GM12878 (cell line): Measurements from ENCODE around the gene WNT8A. TPM values are rescaled to one million over a fixed set of nuclear protein-coding genes. Genes with fewer than 3 reads are reported as not detected.

Experiments
- ATAC-seq: fragments of 200-7000 bp; cut with Tn5 transposase; 3 replicates; pipeline ENCODE4 v1.9.1; 2020; ENCODE audit warnings: mild to moderate bottlenecking, moderate library complexity
- BruUV-seq: library from RNA; stranded (reverse); fragments of 400-500 nt; replicated peaks from 2 replicates; lab custom pipeline; 2021; lab: Mats Ljungman, UMichigan
- CTCF ChIA-PET: fragments of 300-600 bp; sonication (Branson Sonifier 250); formaldehyde crosslinking; extraction: SDS; loops from one replicate; lab custom pipeline; 2021; ENCODE audit warnings: inconsistent platforms; lab: Yijun Ruan, JAX
- POLR2A ChIA-PET: fragments of 350-600 bp; formaldehyde crosslinking; extraction: SDS; loops from one replicate; lab custom pipeline; 2021; ENCODE audit warnings: inconsistent platforms; lab: Charles Lee
- RAD21 ChIA-PET: fragments of 300-600 bp; sonication (Branson Sonifier 250); formaldehyde crosslinking; loops from one replicate; lab custom pipeline; 2023; ENCODE audit warnings: antibody characterized with exemption; ENCODE audit not compliant: unreplicated experiment; lab: Charles Lee
- SMC1A ChIA-PET: fragments of 300-600 bp; sonication (Branson Sonifier 250); formaldehyde crosslinking; loops from one replicate; lab custom pipeline; 2023; ENCODE audit not compliant: unreplicated experiment, uncharacterized antibody; lab: Charles Lee
- DNase-seq: peaks from one replicate; pipeline ENCODE4 v3.0.0-alpha.2; 2011; ENCODE audit warnings: low read depth, low spot score
- FAIRE-seq: peaks from 3 replicates; lab custom pipeline; 2011; peaks lifted over from hg19 to GRCh38; lab: Jason Lieb, UNC
- H2AFZ ChIP-seq: 2 replicates; pipeline ENCODE4 v1.6.0; 2011; ENCODE audit warnings: low read depth, low read length, control low read depth; ENCODE audit not compliant: control insufficient read depth
- H3K27ac ChIP-seq: 2 replicates; pipeline ENCODE4 v1.5.1; 2011; ENCODE audit warnings: control low read depth; ENCODE audit not compliant: control insufficient read depth, insufficient read depth
- H3K27me3 ChIP-seq, 2 experiments: replicated peaks in 1 of 2; 2 replicates each; pipeline versions ENCODE4 v1.6.0 to v1.6.1; 2011; ENCODE audit warnings: low read length in 1 of 2; ENCODE audit not compliant: control insufficient read depth in 2 of 2, insufficient read depth in 2 of 2
- H3K36me3 ChIP-seq, 2 experiments: 2 replicates each; pipeline ENCODE4 v1.5.1; 2011; ENCODE audit warnings: low read length in 1 of 2; ENCODE audit not compliant: control insufficient read depth in 2 of 2, insufficient read depth in 2 of 2
- H3K4me1 ChIP-seq: 2 replicates; pipeline ENCODE4 v1.6.1; 2011; ENCODE audit warnings: mild to moderate bottlenecking, low read length, moderate library complexity, mixed read lengths; ENCODE audit not compliant: control insufficient read depth, insufficient read depth
- H3K4me2 ChIP-seq: 2 replicates; pipeline ENCODE4 v1.6.0; 2011; ENCODE audit warnings: control low read depth; ENCODE audit not compliant: control insufficient read depth, insufficient read depth
- H3K4me3 ChIP-seq: fragments of 200-600 bp; sonication (generic); 2 replicates; pipeline ENCODE4 v1.5.1; 2016
- H3K79me2 ChIP-seq: 2 replicates; pipeline ENCODE4 v1.6.0; 2011; ENCODE audit warnings: low read length; ENCODE audit not compliant: control insufficient read depth, insufficient read depth
- H3K9ac ChIP-seq: 2 replicates; pipeline ENCODE4 v1.8.0; 2011; ENCODE audit warnings: low read length, control low read depth, mixed read lengths; ENCODE audit not compliant: control insufficient read depth, insufficient read depth
- H3K9me3 ChIP-seq: replicated peaks from 3 replicates; pipeline ENCODE4 v1.5.1; 2011; ENCODE audit warnings: mild to moderate bottlenecking, low read length; ENCODE audit not compliant: control insufficient read depth, insufficient read depth
- H4K20me1 ChIP-seq: 2 replicates; pipeline ENCODE4 v1.6.0; 2011; ENCODE audit not compliant: control insufficient read depth, insufficient read depth
- CHD2 ChIP-seq: IDR thresholded peaks from 2 replicates; pipeline ENCODE4 v1.6.1; 2011; ENCODE audit warnings: low read depth, low read length, improper control_type of control experiment, borderline replicate concordance
- CHD4 ChIP-seq: fragments of 200-600 bp; sonication (generic); IDR thresholded peaks from 2 replicates; pipeline ENCODE4 v1.6.1; 2016; ENCODE audit warnings: mild to moderate bottlenecking
- EED ChIP-seq: sonication (generic); IDR thresholded peaks from 2 replicates; pipeline ENCODE4 v1.6.1; 2016; ENCODE audit warnings: antibody characterized with exemption, low read depth
- ESRRA ChIP-seq: IDR thresholded peaks from 2 replicates; pipeline ENCODE4 v1.6.1; 2012; ENCODE audit warnings: mild to moderate bottlenecking, low read length, improper control_type of control experiment
- FOS ChIP-seq: IDR thresholded peaks from 3 replicates; pipeline ENCODE4 v1.6.1; 2011; ENCODE audit warnings: borderline replicate concordance; ENCODE audit not compliant: insufficient read length; ENCODE audit errors: extremely low read depth
- HDGF ChIP-seq: fragments of 450-650 bp; IDR thresholded peaks from 2 replicates; pipeline ENCODE4 v1.6.1; 2016; ENCODE audit warnings: antibody characterized with exemption
- POLR2A ChIP-seq: IDR thresholded peaks from 2 replicates; pipeline ENCODE4 v1.6.1; 2011; ENCODE audit warnings: low read depth, mild to moderate bottlenecking, low read length
- RAD51 ChIP-seq: fragments of 450-650 bp; IDR thresholded peaks from 2 replicates; pipeline ENCODE4 v1.6.1; 2016; ENCODE audit warnings: moderate library complexity, mild to moderate bottlenecking, inconsistent platforms
- RELB ChIP-seq: fragments of 450-650 bp; IDR thresholded peaks from 2 replicates; pipeline ENCODE4 v1.6.1; 2017; ENCODE audit warnings: low read depth, mild to moderate bottlenecking, moderate library complexity
- SRF ChIP-seq, 2 experiments: IDR thresholded peaks; 2 replicates each; pipeline ENCODE4 v1.6.1; 2011; ENCODE audit warnings: low read depth in 2 of 2, low read length in 2 of 2, mild to moderate bottlenecking in 1 of 2, moderate library complexity in 1 of 2
- WGBS: methylation state at CpG from one replicate; pipeline ENCODE4 v1.1.6; 2016; ENCODE audit warnings: low lambda C conversion rate; ENCODE audit not compliant: insufficient replicate concordance, insufficient coverage; ENCODE audit errors: missing lambda C conversion rate; 5-methylcytosine and 5-hydroxymethylcytosine counted together
- in situ Hi-C: fragments of 300-500 bp; cut with MboI; formaldehyde crosslinking; loops from 9 replicates; pipeline ENCODE4 v1.14.3; 2018; ENCODE audit warnings: mixed read lengths
- intact Hi-C: fragments of 100-400 bp; cut with micrococcal nuclease; formaldehyde crosslinking; loops from one replicate; pipeline ENCODE4 v1.14.2; 2022; ENCODE audit not compliant: unreplicated experiment
- polyA plus RNA-seq, 11 experiments: library from polyadenylated mRNA; depleted of rRNA in 4 of 11; unstranded in 6 of 11; stranded (reverse) in 5 of 11; fragments of >200 nt; fragmentation: Nextera tagmentation in 4 of 11; fragmentation: Illumina TruSeq in 1 of 11; extraction: Ambion mirVana in 4 of 11; extraction: Trizol in 1 of 11; gene quantifications; 1 replicate in 1 of 11; 2 replicates in 10 of 11; pipeline versions ENCODE4 v1.2.1 to v1.2.3, GENCODE V29; 2011 to 2016; ENCODE audit warnings: inconsistent platforms in 2 of 11, missing spikeins in 2 of 11, low read depth in 1 of 11
- total RNA-seq, 4 experiments: library from RNA; depleted of rRNA in 3 of 4; stranded (reverse); fragments of >200 nt in 3 of 4; fragmentation: Illumina TruSeq in 1 of 4; extraction: Trizol in 1 of 4; gene quantifications; 2 replicates each; pipeline versions ENCODE4 v1.2.1 to v1.2.3, GENCODE V29; 2013 to 2021

The WNT8A gene
- total and polyA plus RNA-seq, 10 of the 15 experiments (the other 5 are each of a cell fraction or from before 2014, with no cell fraction given) = not detected

- CTCF ChIA-PET = interaction anchor here (0.8 to 4.9 kb wide), 6 partner anchors 9 to 274 kb away, joined by 3 to 50 read pairs (median 5); no protein-coding TSS in a partner anchor
- H3K9me3 ChIP-seq = no peaks in the 10 kb centered on the region
- intact Hi-C loops = no loop called here
- TF ChIP-seq CHD2 (no peak), POLR2A (no peak), FOS (no peak), SRF (IDR thresholded peaks at IDR 0.05; ENCODE audit: low read depth in 2 of 2, low read length in 2 of 2) (no peak)
- POLR2A ChIA-PET = interaction anchor here (1.0 to 1.2 kb wide), 2 partner anchors 15 to 19 kb away, joined by 3 read pairs; no protein-coding TSS in a partner anchor
- H3K27ac ChIP-seq = no peak overlapping the region
- no peaks in the 10 kb centered on the region for H3K27me3 ChIP-seq
- no peaks in the 10 kb centered on the region for H3K79me2 ChIP-seq
- no peak overlapping the region for H3K9ac ChIP-seq
- in situ Hi-C loops = no loop called here
- H3K36me3 ChIP-seq = no peaks in the 10 kb centered on the region
- no peak overlapping the region for H3K4me3 ChIP-seq
- H3K4me1 ChIP-seq = no peaks in the 10 kb centered on the region
- no peak for FAIRE-seq
- no peak for ATAC-seq
- no peak overlapping the region for H2AFZ ChIP-seq
- no peak overlapping the region for H3K4me2 ChIP-seq
- no TSS peak for BruUV-seq
- DNase-seq = no peak
- RAD21 ChIA-PET = interaction anchor here (0.9 kb wide), 1 partner anchor 11 kb away, joined by 4 read pairs; no protein-coding TSS in a partner anchor
- no peaks in the 10 kb centered on the region for H4K20me1 ChIP-seq
- WGBS = 35% methylated on average over 3 of the region's 3 CpGs
- SMC1A ChIA-PET = interaction anchor here (0.7 to 2.2 kb wide), 10 partner anchors 10 to 278 kb away, joined by 3 to 10 read pairs (median 3); no protein-coding TSS in a partner anchor
Measured at GRCh38 chr5:138053554-138053953, 30.3 kb upstream of the WNT8A start.

- CTCF ChIA-PET = interaction anchor here (0.6 to 4.9 kb wide), 7 partner anchors 8 to 71 kb away, joined by 3 to 50 read pairs (median 4); no protein-coding TSS in a partner anchor
- Histone ChIP-seq H4K20me1 (no peaks in the 10 kb centered on the region), H3K9ac (no peak overlapping the region), H3K4me2 (no peak overlapping the region), H3K27ac (no peak overlapping the region), H3K79me2 (no peaks in the 10 kb centered on the region), H3K9me3 (no peaks in the 10 kb centered on the region), H3K4me3 (no peak overlapping the region), H2AFZ (no peak overlapping the region), H3K36me3 (no peaks in the 10 kb centered on the region), H3K4me1 (no peaks in the 10 kb centered on the region), H3K27me3 (no peaks in the 10 kb centered on the region)
- peak; percentile 90 for ATAC-seq
- in situ Hi-C loops = no loop called here
- 33% methylated on average over 3 of the region's 3 CpGs for WGBS
- POLR2A ChIA-PET = interaction anchor here (1.0 to 1.2 kb wide), 2 partner anchors 15 to 20 kb away, joined by 3 read pairs; no protein-coding TSS in a partner anchor
- SMC1A ChIA-PET = interaction anchor here (0.7 to 2.2 kb wide), 9 partner anchors 10 to 275 kb away, joined by 3 to 10 read pairs (median 3); no protein-coding TSS in a partner anchor
- RAD21 ChIA-PET = interaction anchor here (0.9 kb wide), 1 partner anchor 11 kb away, joined by 4 read pairs; no protein-coding TSS in a partner anchor
- TF ChIP-seq EED (no peak), HDGF (no peak), RAD51 (peak; percentile 73), CHD4 (no peak), RELB (no peak), ESRRA (no peak)
- intact Hi-C loops = no loop called here
- no peak for DNase-seq
- FAIRE-seq = no peak
- BruUV-seq = no TSS peak
Measured at GRCh38 chr5:138054206-138054605, 29.6 kb upstream of the WNT8A start.
